NCI-H345 (cell line): ENCODE data around the gene GRAMD1B.
"Not testable (repeated sequence)": the region's sequence is repeated elsewhere in the genome, so short reads cannot be mapped to it uniquely, and the experiment has no call there.

Source experiments
- DNase-seq: peaks from one replicate; lab custom pipeline; 2025; lab: John Stamatoyannopoulos, UW

GRAMD1B gene

DNA sequence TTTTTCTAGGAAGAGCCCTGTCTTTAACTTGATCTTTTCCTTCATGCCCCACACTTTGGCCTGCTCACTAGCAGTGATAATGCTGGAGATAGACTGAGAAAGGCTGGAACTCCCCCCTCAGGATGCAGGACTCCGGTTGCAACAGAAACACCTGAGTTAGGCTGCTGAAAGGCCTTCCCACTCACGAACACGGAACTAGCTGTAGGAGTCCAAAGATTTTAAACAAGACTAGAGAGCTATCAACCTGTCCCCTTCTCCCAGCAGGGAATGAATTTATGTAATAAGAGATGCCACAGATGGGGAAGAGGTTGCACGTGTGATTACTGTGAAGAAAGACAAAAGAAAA, 211.4 kb downstream of the GRAMD1B start:
- no peak for DNase-seq

DNA sequence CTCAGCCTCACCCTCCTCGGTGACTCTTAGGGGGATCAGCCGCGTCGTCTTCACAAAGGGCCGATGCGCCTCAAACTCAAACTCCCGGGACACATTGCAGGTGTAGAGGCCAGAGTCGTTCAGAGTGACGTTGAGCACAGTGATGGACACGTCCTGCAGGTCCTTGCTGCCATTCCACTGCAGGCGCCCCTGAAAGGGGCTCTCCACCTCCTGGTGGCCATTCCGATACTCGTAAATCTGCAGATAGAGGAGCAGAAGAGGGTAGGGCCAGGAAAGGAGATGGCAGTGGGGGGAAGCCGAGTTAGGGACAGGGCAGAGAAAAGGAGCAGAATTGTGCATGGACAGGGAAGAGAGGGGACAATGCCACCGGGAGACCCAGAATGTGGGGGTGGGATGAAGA, 212.4 kb downstream of the GRAMD1B start:
- DNase-seq = no peak

- no peak for DNase-seq
Observed at GRCh38 chr11:123645286-123645975, 215.4 kb downstream of the GRAMD1B start.

GRCh38 chr11:123650901-123651300, 220.8 kb downstream of the GRAMD1B start:
- no peak for DNase-seq

DNA sequence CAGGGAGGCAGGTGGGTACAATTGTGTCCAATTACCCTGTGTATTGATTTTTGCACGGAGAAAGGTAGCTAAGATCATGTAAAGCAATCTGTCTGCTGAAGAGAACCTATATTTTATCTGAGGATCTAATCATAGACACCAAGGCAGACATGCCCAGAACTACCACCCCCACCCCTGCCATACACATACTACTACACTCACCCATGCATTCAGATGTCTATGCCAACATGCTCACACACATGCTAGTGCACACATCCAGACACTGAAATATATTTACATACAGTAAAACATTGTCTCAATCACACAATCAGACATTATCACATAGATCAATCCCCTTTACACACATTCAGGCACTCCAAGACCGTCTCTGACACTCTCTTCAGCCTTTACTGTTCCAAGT, 222.5 kb downstream of the GRAMD1B start:
- no peak for DNase-seq

DNA sequence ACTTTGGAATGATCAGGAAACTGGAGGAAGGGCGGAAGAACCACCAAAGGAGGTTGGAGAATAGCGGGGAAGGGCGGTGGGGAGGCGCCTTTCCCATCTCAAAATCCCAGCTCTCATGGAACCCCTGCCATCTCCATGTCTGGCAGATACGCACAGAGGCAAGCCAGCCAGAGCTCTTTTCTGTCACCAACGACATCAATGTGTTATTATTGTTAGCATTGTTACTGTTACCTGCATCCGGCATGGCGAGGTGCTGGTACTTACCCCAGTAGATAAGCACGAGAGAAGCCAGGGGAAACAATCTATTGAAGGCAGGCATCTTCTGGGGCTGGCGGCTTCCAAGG, 223.4 kb downstream of the GRAMD1B start:
- DNase-seq = no peak

GRCh38 chr11:123653827-123654565, 223.9 kb downstream of the GRAMD1B start:
- DNase-seq = peak; percentile 63

GRCh38 chr11:123654566-123655081, 224.6 kb downstream of the GRAMD1B start, which contains the start of gene SCN3B:
Gene SCN3B, minus strand, starts transcription at chr11:123654624. Its CDS starts 823 bp downstream, at chr11:123653801.
- DNase-seq = peak; percentile 93

DNA sequence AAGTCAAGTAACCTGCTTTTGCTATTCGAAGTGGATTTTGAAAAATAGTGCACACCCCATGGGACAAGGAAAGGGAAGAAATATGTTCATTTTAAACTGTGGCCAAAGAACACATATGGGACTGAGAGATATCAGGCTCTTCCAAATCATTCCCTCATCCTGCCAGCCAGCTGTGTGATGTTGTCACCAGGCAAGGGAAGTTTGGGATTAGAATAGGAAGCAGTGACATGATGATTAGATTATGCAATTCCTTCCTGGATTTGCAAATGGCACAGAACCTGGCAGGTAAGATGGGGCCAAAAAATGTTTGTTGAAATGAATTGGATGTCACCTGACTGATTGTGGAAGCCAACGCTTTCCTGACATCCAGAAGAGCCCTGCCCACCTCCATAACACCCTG, 229.2 kb downstream of the GRAMD1B start:
- no peak for DNase-seq

GRCh38 chr11:123659965-123660364, 229.9 kb downstream of the GRAMD1B start:
- not testable (repeated sequence) for DNase-seq

GRCh38 chr11:123665306-123665705, 235.2 kb downstream of the GRAMD1B start:
- no peak for DNase-seq

- DNase-seq = no peak
Observed at GRCh38 chr11:123670081-123670480, 240.0 kb downstream of the GRAMD1B start.

DNA sequence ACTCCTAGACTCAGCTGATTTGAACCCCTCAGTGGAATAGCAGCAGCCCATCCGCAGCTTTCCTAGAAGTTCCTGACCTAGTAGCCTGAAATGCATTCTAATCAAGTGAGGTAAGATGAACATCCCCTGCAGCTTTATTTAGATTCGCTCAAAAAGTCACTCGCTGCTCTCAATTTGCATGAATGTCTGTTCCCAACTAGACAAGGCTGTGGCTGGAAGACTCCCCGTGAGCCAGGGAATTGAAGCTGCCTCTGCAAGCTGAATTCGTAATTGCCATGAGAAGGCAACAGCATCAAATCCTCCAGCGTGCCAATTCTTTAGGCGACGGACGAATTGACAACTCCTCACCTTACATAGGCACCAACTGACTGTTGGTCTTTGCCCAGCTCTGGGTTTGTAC, 241.5 kb downstream of the GRAMD1B start:
- DNase-seq = no peak

- DNase-seq = no peak
Observed at GRCh38 chr11:123672568-123672967, 242.5 kb downstream of the GRAMD1B start.

DNA sequence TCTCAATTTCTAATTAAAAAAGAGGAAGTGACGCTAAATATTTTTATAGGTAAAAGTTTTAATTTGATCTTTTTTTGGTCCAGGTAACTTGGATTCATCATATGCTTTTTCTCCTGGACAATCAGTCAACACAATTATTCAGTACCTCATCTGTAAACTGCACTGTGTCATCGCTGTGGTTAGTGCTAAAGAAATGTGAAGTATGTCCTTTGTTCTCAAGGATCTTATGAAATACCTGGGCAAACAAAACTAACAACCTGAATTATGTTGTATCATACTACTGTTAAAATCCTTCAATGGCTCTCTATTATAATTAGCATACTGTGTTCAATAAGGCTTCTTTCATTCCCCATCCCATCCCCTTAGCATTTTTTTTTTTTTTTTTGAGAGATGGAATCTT, 244.2 kb downstream of the GRAMD1B start:
- no peak for DNase-seq
